ENCODE data around the gene COQ10A. TPM values are rescaled to one million over a fixed set of nuclear protein-coding genes. Genes with fewer than 3 reads are reported as not detected.
A peak's percentile ranks its signal among the peaks of the same experiment; 100 is the strongest.

The COQ10A gene
- total and polyA plus RNA-seq, 9 of the 15 experiments (the other 6 are each of a cell fraction or from before 2014, with no cell fraction given): 3.1 to 26.4 (median 12.7) TPM

DNA sequence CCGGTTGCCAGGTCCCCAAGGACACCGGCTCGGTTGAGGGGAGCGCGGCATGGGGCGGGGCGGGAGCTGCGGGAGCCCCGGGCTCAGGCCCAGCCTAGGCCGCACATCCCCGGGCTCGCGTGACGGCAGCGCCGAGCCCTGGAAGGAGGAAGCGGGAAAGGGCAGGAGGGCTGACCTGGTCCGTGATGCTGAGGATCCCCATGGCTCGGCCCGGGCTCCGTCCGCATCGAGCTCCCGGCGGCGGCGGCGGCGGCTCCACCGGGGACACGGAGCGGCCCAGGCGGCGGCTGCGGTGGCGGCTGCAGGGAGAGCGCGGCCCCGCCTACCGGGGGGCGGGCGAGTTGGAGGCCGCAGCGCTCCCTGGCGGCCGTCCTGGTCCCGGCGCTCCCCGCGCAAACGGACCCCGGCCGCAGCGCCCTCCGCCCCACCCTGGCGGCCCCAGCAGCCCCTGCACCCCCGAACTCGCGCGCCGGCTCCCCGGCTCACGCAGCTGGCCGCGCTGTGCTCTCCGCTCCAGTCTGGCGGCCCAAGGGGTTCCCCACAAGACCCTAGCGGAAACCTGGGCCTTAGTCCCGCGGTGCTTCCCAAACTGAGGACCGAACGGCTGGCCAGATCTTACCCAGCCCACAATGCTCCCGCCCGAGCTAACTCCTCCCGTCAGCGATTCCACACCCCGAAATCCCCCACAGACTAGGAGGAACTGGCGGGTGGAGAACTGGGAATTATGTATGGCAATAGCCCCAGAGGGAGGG, 8.5 kb upstream of the COQ10A start, which contains the start of gene ANKRD52 (continued):
- no peak for TF ChIP-seq ETV6 (IDR thresholded peaks at IDR 0.05; ENCODE audit: borderline replicate concordance in 1 of 2, low read depth in 2 of 2, low read length in 1 of 2)
- no peak for TF ChIP-seq ETV6 (CRISPR knock-in tag; IDR thresholded peaks at IDR 0.05; ENCODE audit: borderline replicate concordance)
- TF ChIP-seq ARID1B (IDR thresholded peaks at IDR 0.05): no peak
- TF ChIP-seq MAZ (CRISPR knock-in tag; conservative IDR thresholded peaks at IDR 0.05 in 1 of 2, IDR thresholded peaks at IDR 0.05 in 1 of 2): peak in 1 of 2 experiments; percentile 95; a peak in 3 of 4 replicates
- TF ChIP-seq MXI1 (IDR thresholded peaks at IDR 0.05; ENCODE audit: low read depth, low read length): no peak
- TF ChIP-seq FOXM1 (IDR thresholded peaks at IDR 0.05; ENCODE audit: low read depth): no peak
- TF ChIP-seq FOXM1 (CRISPR knock-in tag; IDR thresholded peaks at IDR 0.05; ENCODE audit: low read depth): 0 out of 2 replicates have a peak, but pooled peaks have one; percentile 37
- TF ChIP-seq SNIP1 (IDR thresholded peaks at IDR 0.05; ENCODE audit: low read depth): no peak
- TF ChIP-seq, protein P1, sequence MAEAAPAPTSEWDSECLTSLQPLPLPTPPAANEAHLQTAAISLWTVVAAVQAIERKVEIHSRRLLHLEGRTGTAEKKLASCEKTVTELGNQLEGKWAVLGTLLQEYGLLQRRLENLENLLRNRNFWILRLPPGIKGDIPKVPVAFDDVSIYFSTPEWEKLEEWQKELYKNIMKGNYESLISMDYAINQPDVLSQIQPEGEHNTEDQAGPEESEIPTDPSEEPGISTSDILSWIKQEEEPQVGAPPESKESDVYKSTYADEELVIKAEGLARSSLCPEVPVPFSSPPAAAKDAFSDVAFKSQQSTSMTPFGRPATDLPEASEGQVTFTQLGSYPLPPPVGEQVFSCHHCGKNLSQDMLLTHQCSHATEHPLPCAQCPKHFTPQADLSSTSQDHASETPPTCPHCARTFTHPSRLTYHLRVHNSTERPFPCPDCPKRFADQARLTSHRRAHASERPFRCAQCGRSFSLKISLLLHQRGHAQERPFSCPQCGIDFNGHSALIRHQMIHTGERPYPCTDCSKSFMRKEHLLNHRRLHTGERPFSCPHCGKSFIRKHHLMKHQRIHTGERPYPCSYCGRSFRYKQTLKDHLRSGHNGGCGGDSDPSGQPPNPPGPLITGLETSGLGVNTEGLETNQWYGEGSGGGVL (CRISPR knock-in tag; IDR thresholded peaks at IDR 0.05): no peak
- no peak for TF ChIP-seq XRCC3 (IDR thresholded peaks at IDR 0.05)
- 0 out of 2 replicates have a peak, but pooled peaks have one; percentile 23 for TF ChIP-seq SMC3 (conservative IDR thresholded peaks at IDR 0.05; ENCODE audit: insufficient read depth, low read depth, low read length)
- no peak for TF ChIP-seq HOXB6 (CRISPR knock-in tag; IDR thresholded peaks at IDR 0.05; ENCODE audit: borderline replicate concordance)
- TF ChIP-seq, protein P2, sequence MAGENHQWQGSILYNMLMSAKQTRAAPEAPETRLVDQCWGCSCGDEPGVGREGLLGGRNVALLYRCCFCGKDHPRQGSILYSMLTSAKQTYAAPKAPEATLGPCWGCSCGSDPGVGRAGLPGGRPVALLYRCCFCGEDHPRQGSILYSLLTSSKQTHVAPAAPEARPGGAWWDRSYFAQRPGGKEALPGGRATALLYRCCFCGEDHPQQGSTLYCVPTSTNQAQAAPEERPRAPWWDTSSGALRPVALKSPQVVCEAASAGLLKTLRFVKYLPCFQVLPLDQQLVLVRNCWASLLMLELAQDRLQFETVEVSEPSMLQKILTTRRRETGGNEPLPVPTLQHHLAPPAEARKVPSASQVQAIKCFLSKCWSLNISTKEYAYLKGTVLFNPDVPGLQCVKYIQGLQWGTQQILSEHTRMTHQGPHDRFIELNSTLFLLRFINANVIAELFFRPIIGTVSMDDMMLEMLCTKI (IDR thresholded peaks at IDR 0.05; ENCODE audit: partially characterized antibody): no peak
- peak; percentile 82 for TF ChIP-seq CTBP1 (IDR thresholded peaks at IDR 0.05; ENCODE audit: borderline replicate concordance)
- peak; percentile 72 for TF ChIP-seq SAP30 (IDR thresholded peaks at IDR 0.05; ENCODE audit: borderline replicate concordance, insufficient read depth, low read depth, low read length, poor library complexity, severe bottlenecking)
- no peak for TF ChIP-seq JUND (IDR thresholded peaks at IDR 0.05; ENCODE audit: borderline replicate concordance, low read depth, low read length)
- TF ChIP-seq JUND (tag; IDR thresholded peaks at IDR 0.05; ENCODE audit: borderline replicate concordance, low read depth, low read length): no peak
- TF ChIP-seq SMAD2 (IDR thresholded peaks at IDR 0.05; ENCODE audit: low read depth, low read length): no peak
- no peak for TF ChIP-seq ARHGAP35 (IDR thresholded peaks at IDR 0.05; ENCODE audit: partially characterized antibody)
- TF ChIP-seq SPI1 (IDR thresholded peaks at IDR 0.05; ENCODE audit: borderline replicate concordance, low read depth, low read length): no peak
- TF ChIP-seq E2F3 (CRISPR knock-in tag; IDR thresholded peaks at IDR 0.05): no peak
- TF ChIP-seq CBX2 (IDR thresholded peaks at IDR 0.05; ENCODE audit: insufficient read depth, low read length, poor library complexity, severe bottlenecking): no peak
- TF ChIP-seq, protein P3, sequence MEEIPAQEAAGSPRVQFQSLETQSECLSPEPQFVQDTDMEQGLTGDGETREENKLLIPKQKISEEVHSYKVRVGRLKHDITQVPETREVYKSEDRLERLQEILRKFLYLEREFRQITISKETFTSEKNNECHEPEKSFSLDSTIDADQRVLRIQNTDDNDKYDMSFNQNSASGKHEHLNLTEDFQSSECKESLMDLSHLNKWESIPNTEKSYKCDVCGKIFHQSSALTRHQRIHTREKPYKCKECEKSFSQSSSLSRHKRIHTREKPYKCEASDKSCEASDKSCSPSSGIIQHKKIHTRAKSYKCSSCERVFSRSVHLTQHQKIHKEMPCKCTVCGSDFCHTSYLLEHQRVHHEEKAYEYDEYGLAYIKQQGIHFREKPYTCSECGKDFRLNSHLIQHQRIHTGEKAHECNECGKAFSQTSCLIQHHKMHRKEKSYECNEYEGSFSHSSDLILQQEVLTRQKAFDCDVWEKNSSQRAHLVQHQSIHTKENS (CRISPR knock-in tag; IDR thresholded peaks at IDR 0.05): no peak

Measured in K562 (cell line).